NCI-H2081 (cell line): ENCODE data around the gene TMEM225.
"Not testable (repeated sequence)": the region's sequence is repeated elsewhere in the genome, so short reads cannot be mapped to it uniquely, and the experiment has no call there.

Experiments used
- DNase-seq, 2 experiments: peaks; one replicate each; lab custom pipeline; 2025; lab: John Stamatoyannopoulos, UW

The TMEM225 gene

DNA sequence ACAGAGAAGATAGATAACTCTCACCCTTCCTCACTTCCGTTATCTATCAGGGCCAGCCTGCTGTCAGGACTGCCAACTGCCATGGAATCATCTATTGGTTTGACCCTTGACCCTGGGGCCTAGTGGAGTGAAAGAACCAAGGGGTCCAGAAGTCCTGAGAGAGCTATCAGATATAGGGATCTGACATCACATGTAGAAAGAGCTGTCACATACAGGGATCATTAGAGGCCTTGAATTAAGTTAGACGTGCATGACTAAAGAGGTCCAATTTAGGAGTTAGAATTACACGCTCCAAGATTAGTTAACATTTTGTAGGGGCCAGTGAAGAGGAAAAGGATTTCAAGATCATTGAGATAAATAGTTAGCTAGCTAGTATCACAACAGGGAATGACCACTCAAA lies at the start of gene TMEM225:
TMEM225 (minus strand) TSS at position 101 of the 400 bp plus-strand sequence. CDS start 245 bp downstream, outside the sequence.
- no peak for DNase-seq

GRCh38 chr11:123924027-123924426 lies 38.6 kb upstream of the TMEM225 start:
- DNase-seq, result no peak

DNA sequence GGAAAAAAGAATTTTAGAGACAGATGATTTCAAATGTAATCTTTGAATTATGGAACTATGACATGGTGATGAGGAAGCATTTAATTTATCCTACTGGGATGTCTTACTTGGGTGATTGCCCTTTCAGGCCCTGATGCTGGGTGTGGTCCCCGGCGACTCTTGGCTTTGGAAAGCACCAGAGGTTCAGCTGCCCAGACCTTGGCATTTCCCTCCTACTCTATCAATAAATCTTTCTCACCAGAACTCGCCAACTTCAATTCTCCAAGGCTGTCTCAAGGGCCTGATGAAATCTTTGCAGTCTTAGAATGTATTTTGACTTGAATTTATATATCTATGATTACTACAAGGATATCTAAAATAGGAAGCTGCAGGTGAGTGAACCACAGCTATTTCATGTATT lies 35.5 kb upstream of the TMEM225 start:
- no peak for DNase-seq

- no peak for DNase-seq
Observed at GRCh38 chr11:123905826-123906225, 20.4 kb upstream of the TMEM225 start.

DNA sequence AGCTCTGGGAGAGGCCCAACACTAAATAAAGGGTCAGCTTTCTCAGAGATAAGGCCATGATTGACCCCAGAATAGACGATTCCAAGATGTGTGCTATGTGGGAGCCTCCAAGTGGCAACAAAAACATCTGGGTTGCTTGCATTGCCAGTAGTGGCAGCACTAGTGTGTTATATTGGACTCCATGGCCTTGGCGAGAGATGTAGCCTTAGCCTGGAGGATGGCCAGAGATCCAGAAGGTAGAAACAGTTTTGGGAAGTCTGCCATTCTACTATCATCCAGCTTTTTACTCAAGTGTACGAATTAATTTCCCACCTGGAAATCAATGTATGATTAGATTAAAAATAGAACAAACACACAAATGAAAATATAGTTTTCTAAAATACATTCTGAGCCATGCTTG lies 19.5 kb upstream of the TMEM225 start:
- no peak for DNase-seq

DNA sequence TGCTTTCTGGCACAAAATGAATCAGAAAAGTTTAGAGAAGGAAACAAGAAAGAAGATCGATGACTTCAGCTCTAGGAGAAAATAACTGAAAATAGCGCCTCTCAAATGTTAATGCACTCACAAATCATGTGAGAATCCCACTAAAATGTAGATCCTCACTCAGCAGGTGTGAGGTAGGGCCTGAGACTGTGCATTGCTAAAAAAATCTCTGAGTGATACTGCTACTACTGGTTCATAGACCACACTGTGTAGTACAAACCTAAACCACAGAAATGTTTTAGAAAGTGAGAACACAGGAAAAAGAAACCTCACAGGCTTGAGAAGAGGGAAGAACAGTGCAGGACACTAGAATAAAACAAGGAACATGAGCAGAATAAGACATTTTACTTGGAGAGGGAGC lies 18.5 kb upstream of the TMEM225 start:
- no peak for DNase-seq

DNA sequence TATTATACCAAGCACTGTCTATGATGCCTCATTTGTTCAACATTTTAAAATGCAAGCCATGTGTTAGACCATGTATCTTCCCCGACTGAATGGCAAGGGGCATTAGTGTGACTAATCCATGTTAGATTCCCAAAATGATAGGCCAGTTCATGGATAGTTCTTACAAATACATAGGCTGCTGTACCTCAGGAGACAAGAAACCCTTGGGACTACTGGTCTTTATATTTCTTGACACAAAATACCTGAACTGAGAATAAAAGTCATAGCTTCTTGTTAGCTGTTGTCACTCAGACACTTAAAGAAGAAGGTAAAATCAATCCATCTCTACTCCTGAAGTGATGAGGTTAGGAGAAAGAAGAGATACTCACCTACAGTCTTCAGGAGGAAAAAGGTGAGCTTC lies 16.4 kb upstream of the TMEM225 start, which contains the start of gene OR8D4:
OR8D4 (plus strand) TSS at position 301 of the 400 bp plus-strand sequence. CDS start 4,265 bp downstream, outside the sequence.
- DNase-seq, result no peak

- DNase-seq, result no peak
Observed at GRCh38 chr11:123899792-123900191, 14.3 kb upstream of the TMEM225 start.

DNA sequence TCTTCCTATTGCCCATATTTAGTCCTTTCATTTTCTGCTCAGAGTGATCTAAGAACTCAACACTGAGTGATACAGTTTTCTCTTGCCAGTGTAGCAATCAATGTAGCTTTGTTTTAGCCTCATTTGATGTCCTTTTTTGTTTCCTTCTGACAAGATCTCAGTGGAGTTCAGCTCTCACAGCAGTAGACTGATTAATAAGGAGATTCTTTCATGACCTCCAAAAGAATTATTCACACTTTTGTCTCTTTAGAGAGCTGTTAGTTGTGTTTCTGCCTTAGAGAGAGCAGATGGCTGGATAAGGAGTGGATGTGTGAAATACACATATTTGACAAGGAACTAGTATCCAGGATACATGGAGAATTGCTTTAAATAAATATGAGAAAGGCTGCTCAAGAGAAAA lies 6.6 kb upstream of the TMEM225 start:
- DNase-seq, result no peak

DNA sequence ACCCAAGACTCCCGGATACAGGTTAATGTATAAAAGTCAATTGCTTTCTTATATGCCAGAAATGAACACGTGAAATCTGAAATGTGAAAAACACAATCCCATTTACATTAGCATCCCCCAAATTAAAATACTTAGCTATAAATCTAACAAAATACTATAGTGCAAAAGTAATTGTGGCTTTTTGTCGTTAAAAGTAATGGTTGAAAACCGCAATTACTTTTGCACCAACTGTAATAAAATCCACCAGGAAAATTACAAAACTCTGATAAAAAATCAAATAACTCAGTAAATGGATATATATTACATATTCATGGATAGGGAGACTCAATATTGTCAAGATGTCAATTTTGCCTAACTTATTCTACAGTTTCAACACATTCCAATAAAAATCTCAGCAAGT lies 4.6 kb downstream of the TMEM225 start:
- DNase-seq, result no peak

DNA sequence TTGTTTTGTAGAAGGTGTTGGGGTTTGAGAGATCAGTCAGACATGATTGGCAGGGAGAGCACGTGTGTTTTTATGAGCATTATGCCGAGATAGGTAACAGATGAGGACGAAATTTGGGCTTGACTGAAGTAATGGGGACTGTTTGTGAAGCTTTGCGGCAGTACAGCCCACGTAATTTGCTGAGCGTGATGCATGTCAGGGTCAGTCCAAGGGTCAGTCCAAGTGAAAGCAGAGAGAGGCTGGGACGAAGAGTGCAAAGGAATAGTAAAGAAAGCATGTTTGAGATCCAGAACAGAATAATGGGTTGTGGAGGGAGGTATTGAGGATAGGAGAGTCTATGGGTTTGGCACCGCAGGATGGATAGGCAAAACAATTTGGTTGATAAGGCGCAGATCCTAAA lies 17.7 kb downstream of the TMEM225 start:
- not testable (repeated sequence) for DNase-seq

- DNase-seq, result not testable (repeated sequence)
Observed at GRCh38 chr11:123865293-123865692, 20.2 kb downstream of the TMEM225 start.

DNA sequence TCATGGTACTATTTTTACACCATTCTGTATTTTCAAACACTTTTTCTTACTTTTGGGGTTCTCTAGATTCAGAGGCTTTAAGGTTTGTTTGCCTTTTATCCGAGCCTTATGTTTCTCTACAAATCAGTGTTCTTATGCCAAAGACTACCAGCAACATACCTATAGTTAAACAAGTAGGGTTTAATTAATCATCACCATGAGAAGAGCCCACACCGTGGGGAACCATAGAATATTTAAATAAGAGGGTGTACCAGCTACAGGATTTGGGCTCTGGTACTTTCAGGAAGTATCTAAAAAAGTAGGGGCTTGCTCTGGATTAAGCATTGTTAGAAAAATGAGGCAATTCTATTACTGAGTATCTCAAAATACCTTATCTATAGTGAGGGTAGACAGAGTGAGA lies 25.7 kb downstream of the TMEM225 start:
- no peak for DNase-seq

DNA sequence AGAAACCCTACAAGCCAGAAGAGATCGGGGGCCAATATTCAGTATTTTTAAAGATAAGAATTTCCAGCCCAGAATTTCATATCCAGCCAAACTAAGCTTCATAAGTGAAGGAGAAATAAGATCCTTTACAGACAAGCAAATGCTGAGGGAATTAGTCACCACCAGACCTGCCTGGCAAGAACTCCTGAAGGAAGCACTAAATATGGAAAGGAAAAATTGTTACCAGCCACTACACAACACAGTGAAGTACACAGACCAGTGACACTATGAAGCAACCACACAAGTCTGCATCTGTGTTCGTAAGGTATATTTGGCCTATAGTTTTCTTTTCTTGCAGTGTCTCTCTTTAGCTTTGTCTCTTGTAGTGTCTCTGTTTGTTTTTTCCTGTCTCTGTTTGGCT lies 29.0 kb downstream of the TMEM225 start:
- DNase-seq, result no peak

- no peak for DNase-seq
Observed at GRCh38 chr11:123853038-123853437, 32.4 kb downstream of the TMEM225 start.

DNA sequence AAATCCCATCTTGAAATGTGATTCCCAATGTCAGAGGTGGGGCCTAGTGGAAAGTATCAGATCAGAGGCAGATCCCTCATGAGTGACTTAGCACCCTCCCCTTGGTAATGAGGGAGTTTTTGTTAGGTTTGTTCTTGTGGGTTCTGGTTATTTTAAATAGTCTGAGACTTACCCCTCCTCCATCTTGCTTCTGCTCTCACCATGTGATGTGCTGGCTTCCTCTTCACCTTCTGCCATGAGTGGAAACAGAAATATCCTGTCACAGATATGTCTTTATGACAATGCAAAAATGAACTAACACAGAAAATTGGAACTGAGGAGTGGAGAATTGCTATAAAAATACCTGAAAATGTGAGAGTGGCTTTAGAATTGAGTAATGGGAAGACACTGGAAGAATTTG lies 33.1 kb downstream of the TMEM225 start:
- no peak for DNase-seq

- no peak for DNase-seq
Observed at GRCh38 chr11:123851110-123851509, 34.4 kb downstream of the TMEM225 start.

GRCh38 chr11:123841174-123841573 lies 44.3 kb downstream of the TMEM225 start:
- DNase-seq, result no peak

GRCh38 chr11:123839131-123839530 lies 46.3 kb downstream of the TMEM225 start:
- no peak for DNase-seq

DNA sequence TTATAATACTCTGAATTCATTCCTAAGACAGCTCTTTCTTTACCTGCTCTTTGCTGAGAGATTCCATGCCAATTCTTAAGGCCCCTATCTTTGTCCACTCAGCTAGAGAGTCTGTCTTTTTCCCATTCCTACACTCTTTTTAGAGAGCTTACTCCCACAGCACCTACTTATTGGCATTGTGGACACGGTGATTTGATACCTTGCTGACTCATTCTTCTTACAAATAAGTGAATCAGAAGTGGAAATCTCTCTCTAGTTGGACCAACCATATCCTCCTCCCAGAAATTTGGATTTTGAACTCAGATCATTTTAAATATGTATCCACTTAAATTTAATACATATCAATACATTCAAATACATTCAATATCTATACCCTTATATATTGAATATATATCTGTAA lies 46.8 kb downstream of the TMEM225 start:
- DNase-seq, result no peak

GRCh38 chr11:123838199-123838598 lies 47.3 kb downstream of the TMEM225 start:
- no peak for DNase-seq

GRCh38 chr11:123833095-123833494 lies 52.4 kb downstream of the TMEM225 start:
- no peak for DNase-seq
